HL-60/S4 treated with phorbol 12-myristate 13-acetate at 8.2 ng/mL for 4 days and 3 days (cell line): ENCODE measurements around the gene ALPK3.

ENCODE experiments used
- in situ Hi-C: fragments of 300-500 bp; cut with MboI; formaldehyde crosslinking; loops from 2 replicates; pipeline ENCODE4 v1.15.0; 2022; ENCODE audit warnings: low sequenced_read_pairs

ALPK3 gene

GRCh38 chr15:84816694-84817465 lies at the start of gene ALPK3:
TSS of gene ALPK3 (plus strand) at chr15:84817356. CDS start at chr15:84817453, 97 bp downstream.
- in situ Hi-C loops = no loop called here

- in situ Hi-C loops = no loop called here
Measured at GRCh38 chr15:84772031-84772430, 45.1 kb upstream of the ALPK3 start.

- in situ Hi-C loops = no loop called here
Measured at GRCh38 chr15:84772467-84772866, 44.7 kb upstream of the ALPK3 start.

- in situ Hi-C loops = no loop called here
Measured at GRCh38 chr15:84773716-84774115, 43.4 kb upstream of the ALPK3 start.

GRCh38 chr15:84775867-84776449 lies 41.2 kb upstream of the ALPK3 start:
- in situ Hi-C loops = no loop called here

- in situ Hi-C loops = no loop called here
Measured at GRCh38 chr15:84778194-84778593, 39.0 kb upstream of the ALPK3 start.

GRCh38 chr15:84780492-84780891 lies 36.7 kb upstream of the ALPK3 start:
- in situ Hi-C loops = no loop called here

- in situ Hi-C loops = no loop called here
Measured at GRCh38 chr15:84781495-84781894, 35.7 kb upstream of the ALPK3 start.

- in situ Hi-C loops = no loop called here
Measured at GRCh38 chr15:84782346-84782745, 34.8 kb upstream of the ALPK3 start.

- in situ Hi-C loops = no loop called here
Measured at GRCh38 chr15:84783493-84784251, 33.5 kb upstream of the ALPK3 start.

GRCh38 chr15:84784262-84784661 lies 32.9 kb upstream of the ALPK3 start:
- in situ Hi-C loops = no loop called here

GRCh38 chr15:84785053-84785452 lies 32.1 kb upstream of the ALPK3 start:
- in situ Hi-C loops = no loop called here

GRCh38 chr15:84788500-84788899 lies 28.7 kb upstream of the ALPK3 start:
- in situ Hi-C loops = no loop called here

GRCh38 chr15:84789762-84790161 lies 27.4 kb upstream of the ALPK3 start:
- in situ Hi-C loops = no loop called here

- in situ Hi-C loops = no loop called here
Measured at GRCh38 chr15:84790676-84791075, 26.5 kb upstream of the ALPK3 start.

- in situ Hi-C loops = no loop called here
Measured at GRCh38 chr15:84791763-84792162, 25.4 kb upstream of the ALPK3 start.

GRCh38 chr15:84793431-84794161 lies 23.6 kb upstream of the ALPK3 start:
- in situ Hi-C loops = no loop called here

- in situ Hi-C loops = no loop called here
Measured at GRCh38 chr15:84794162-84794547, 23.0 kb upstream of the ALPK3 start.

GRCh38 chr15:84795186-84795585 lies 22.0 kb upstream of the ALPK3 start:
- in situ Hi-C loops = no loop called here

GRCh38 chr15:84797212-84797611 lies 19.9 kb upstream of the ALPK3 start:
- in situ Hi-C loops = no loop called here

GRCh38 chr15:84797801-84798200 lies 19.4 kb upstream of the ALPK3 start:
- in situ Hi-C loops = no loop called here
